BJ (cell line): Measurements from ENCODE around the gene CARS2. TPM values are rescaled to one million over a fixed set of nuclear protein-coding genes. Genes with fewer than 3 reads are reported as not detected.
"Not testable (repeated sequence)": the region's sequence is repeated elsewhere in the genome, so short reads cannot be mapped to it uniquely, and the experiment has no call there.

Source experiments
- CTCF ChIA-PET: fragments of 350-600 bp; formaldehyde crosslinking; extraction: SDS; loops from one replicate; lab custom pipeline; 2021; ENCODE audit warnings: antibody characterized with exemption, inconsistent platforms; lab: Yijun Ruan, JAX
- POLR2A ChIA-PET: fragments of 300-600 bp; sonication (Branson Sonifier 250); formaldehyde crosslinking; extraction: SDS; loops from one replicate; lab custom pipeline; 2021; ENCODE audit warnings: antibody characterized with exemption; lab: Charles Lee
- DNase-seq: peaks from one replicate; pipeline ENCODE4 v3.0.0-alpha.2; 2011; ENCODE audit warnings: low read depth
- H3K27me3 ChIP-seq: 2 replicates; pipeline ENCODE4 v1.6.0; 2011; ENCODE audit warnings: low read length; ENCODE audit not compliant: control insufficient read depth, insufficient read depth
- H3K36me3 ChIP-seq: 2 replicates; pipeline ENCODE4 v1.5.1; 2011; ENCODE audit warnings: low read length; ENCODE audit not compliant: control insufficient read depth, insufficient read depth
- H3K4me3 ChIP-seq: 2 replicates; pipeline ENCODE4 v1.5.1; 2011; ENCODE audit warnings: low read depth, mild to moderate bottlenecking, control low read depth, low read length
- polyA plus RNA-seq: library from polyadenylated mRNA; depleted of rRNA; stranded (reverse); fragments of >200 nt; gene quantifications from 2 replicates; pipeline ENCODE4 v1.2.3, GENCODE V29; 2011
- TF ChIP-seq, protein P1 (sequence below): IDR thresholded peaks from 2 replicates; pipeline ENCODE4 v1.5.1; 2011; ENCODE audit warnings: low read depth, mild to moderate bottlenecking, control low read depth, inconsistent platforms, low read length, moderate library complexity; ENCODE audit not compliant: insufficient read depth

Gene CARS2
- polyA plus RNA-seq, 1 experiment = 76.8 TPM

DNA sequence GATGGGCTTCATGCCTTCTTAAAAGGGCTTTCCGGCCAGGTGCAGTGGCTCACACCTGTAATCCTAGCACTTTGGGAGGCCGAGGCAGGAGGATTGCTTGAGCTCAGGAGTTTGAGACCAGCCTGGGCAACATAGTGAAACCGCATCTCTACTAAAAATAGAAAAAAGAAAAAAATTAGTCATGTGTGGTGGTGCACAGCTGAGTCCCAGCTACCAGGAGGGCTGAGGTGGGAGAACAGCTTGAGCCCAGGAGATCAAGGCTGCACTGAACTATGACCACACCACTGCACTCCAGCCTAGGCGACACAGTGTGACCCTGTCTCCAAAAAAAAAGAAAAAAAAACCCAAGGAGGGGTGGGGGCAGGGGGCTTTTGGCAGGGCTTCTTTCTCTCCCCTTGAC lies 7.2 kb downstream of the CARS2 start:
- ChIA-PET POLR2A (no interaction called here), CTCF (no interaction called here)
- Histone ChIP-seq H3K36me3 (peaks cover 19% of the 10 kb centered on the region), H3K27me3 (no peaks in the 10 kb centered on the region), H3K4me3 (no peak overlapping the region)
- DNase-seq = no peak
- TF ChIP-seq, protein P1, sequence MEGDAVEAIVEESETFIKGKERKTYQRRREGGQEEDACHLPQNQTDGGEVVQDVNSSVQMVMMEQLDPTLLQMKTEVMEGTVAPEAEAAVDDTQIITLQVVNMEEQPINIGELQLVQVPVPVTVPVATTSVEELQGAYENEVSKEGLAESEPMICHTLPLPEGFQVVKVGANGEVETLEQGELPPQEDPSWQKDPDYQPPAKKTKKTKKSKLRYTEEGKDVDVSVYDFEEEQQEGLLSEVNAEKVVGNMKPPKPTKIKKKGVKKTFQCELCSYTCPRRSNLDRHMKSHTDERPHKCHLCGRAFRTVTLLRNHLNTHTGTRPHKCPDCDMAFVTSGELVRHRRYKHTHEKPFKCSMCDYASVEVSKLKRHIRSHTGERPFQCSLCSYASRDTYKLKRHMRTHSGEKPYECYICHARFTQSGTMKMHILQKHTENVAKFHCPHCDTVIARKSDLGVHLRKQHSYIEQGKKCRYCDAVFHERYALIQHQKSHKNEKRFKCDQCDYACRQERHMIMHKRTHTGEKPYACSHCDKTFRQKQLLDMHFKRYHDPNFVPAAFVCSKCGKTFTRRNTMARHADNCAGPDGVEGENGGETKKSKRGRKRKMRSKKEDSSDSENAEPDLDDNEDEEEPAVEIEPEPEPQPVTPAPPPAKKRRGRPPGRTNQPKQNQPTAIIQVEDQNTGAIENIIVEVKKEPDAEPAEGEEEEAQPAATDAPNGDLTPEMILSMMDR = no peak

DNA sequence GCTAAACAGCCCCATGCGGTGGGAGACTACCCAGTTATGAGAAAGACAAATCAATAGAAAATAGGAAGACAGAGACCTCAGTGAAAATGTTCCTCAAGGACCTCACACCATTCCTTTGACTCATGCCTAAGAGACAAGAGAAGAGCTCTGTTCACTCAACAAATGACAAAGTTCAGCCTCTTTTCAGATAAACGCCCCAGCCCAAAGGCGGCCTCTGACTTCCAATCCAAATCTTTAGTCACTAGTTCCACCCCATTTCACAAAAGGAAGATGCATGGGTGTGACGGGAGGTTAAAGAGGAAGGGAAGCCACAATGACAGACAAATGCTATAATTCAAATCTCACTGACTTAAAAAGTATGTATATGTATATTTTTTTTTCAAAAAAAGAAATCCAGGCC lies 8.1 kb downstream of the CARS2 start:
- Histone ChIP-seq H3K4me3 (no peak overlapping the region), H3K36me3 (peaks cover 18% of the 10 kb centered on the region), H3K27me3 (no peaks in the 10 kb centered on the region)
- ChIA-PET POLR2A (no interaction called here), CTCF (interaction anchor here (1.5 kb wide), 1 partner anchor 14 kb away, joined by 3 read pairs; no protein-coding TSS in a partner anchor)
- TF ChIP-seq, protein P1 = no peak
- no peak for DNase-seq

- ChIA-PET CTCF (interaction anchor here (1.5 kb wide), 1 partner anchor 13 kb away, joined by 3 read pairs; no protein-coding TSS in a partner anchor), POLR2A (no interaction called here)
- H3K27me3 ChIP-seq = no peaks in the 10 kb centered on the region
- DNase-seq = no peak
- no peak overlapping the region for H3K4me3 ChIP-seq
- TF ChIP-seq, protein P1 = no peak
- H3K36me3 ChIP-seq = peaks cover 15% of the 10 kb centered on the region
Observed at GRCh38 chr13:110696776-110697175, 9.1 kb downstream of the CARS2 start.

GRCh38 chr13:110695774-110696173 lies 10.1 kb downstream of the CARS2 start:
- CTCF ChIA-PET, H3K27me3 ChIP-seq, H3K4me3 ChIP-seq, DNase-seq, POLR2A ChIA-PET: not testable (repeated sequence)
- H3K36me3 ChIP-seq = peaks cover 15% of the 10 kb centered on the region

DNA sequence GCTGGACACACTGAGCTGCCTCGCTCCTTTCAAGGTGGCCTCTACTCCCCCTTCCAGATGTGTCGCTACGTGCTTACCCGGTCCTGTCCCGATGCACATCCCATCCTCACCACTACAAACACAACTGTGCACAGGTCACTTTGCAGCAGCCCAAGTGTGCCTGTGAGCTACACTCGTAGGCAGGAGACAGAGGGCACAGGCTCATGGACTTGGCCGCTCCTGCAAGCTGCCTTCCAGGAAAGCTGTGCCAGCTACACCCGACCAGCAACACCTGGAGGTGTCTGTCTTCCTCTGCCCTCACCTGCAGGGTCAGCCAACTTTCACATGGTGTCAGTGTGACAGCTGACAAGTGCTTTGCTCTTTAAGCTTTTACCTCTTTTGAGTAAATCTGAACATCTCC lies 15.4 kb downstream of the CARS2 start:
- DNase-seq = no peak
- H3K4me3 ChIP-seq = no peak overlapping the region
- TF ChIP-seq, protein P1 = no peak
- H3K27me3 ChIP-seq = no peaks in the 10 kb centered on the region
- POLR2A ChIA-PET = no interaction called here
- CTCF ChIA-PET = interaction anchor here (1.9 kb wide), 1 partner anchor 9 kb away, joined by 7 read pairs; no protein-coding TSS in a partner anchor
- peaks cover 6% of the 10 kb centered on the region for H3K36me3 ChIP-seq

GRCh38 chr13:110689711-110690110 lies 16.2 kb downstream of the CARS2 start:
- Histone ChIP-seq H3K36me3 (peaks cover 6% of the 10 kb centered on the region), H3K4me3 (no peak overlapping the region), H3K27me3 (no peaks in the 10 kb centered on the region)
- ChIA-PET CTCF (interaction anchor here (1.9 kb wide), 1 partner anchor 8 kb away, joined by 7 read pairs; no protein-coding TSS in a partner anchor), POLR2A (no interaction called here)
- no peak for DNase-seq
- TF ChIP-seq, protein P1 = no peak
